ENCODE results near the gene TSPAN12.

The TSPAN12 gene

DNA sequence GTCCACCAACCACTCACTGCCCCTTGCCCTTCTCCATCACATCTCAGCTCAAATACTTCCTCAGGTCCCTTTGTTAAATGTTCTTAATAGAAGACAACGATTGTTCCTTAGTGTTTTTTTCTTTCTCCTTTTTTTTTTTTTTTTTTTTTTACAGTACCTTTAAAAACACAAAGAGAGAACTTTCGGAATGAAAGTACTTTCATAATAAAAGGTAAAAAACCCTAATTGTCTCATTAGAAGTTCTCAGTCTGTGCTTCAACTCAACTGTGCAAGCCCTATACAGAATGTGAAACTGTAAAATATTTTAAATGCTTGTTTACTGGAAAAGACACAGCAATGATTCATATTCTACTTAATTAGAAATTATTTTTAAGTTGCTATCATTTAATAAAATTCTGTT is 29.4 kb downstream of the TSPAN12 start:
- POLR2A ChIA-PET, result interaction anchor here (0.7 kb wide), 1 partner anchor 17 kb away, joined by 4 read pairs; no protein-coding TSS in a partner anchor
- CTCF ChIA-PET, result no interaction called here

DNA sequence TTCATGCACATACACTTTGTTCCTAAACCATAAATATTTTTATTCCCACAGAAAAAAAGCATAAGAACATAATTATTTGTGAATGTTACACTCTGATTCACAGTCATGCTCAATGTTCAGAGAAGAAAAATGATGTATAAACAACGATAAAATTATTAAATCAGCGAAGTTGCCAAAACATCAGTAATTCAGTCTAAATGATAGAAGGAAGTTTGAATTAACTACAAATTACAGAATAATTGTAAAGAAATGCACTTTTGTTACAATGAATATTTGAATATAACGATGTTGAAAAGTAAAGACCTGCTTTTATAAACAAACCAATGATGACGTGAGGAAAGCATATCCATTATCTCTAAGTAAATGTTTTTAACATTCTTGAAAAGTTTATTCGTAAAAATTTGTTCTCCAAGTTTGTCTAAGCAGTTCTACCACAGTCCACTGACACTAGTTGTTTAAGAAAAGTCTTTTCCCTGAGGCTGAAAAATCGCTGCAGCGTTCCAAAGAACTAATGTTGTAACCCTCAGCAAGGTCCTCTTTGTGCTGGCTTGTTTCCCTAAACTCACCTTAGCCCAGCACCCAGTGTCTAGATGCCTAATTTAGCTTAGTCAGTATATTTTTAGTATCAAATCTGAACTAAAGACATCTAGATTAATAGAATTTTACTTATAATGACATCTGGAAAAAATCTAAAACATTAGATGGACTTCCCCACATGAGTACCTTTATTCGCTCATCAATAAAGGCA is 30.4 kb downstream of the TSPAN12 start:
- H3K27ac ChIP-seq (ENCODE audit: extremely low read depth, low read depth, low read length), result no peak overlapping the region
- ChIA-PET CTCF (interaction anchor here (1.9 kb wide), 1 partner anchor 37 kb away, joined by 7 read pairs; no protein-coding TSS in a partner anchor), POLR2A (no interaction called here)
- H3K4me1 ChIP-seq (ENCODE audit: control insufficient read depth, insufficient read depth, low read length), result peaks cover 20% of the 10 kb centered on the region
- peaks cover 4 to 7% of the 10 kb centered on the region in 2 experiments; a peak in 1 of 3 replicates for H3K36me3 ChIP-seq (ENCODE audit: control insufficient read depth in 2 of 2, insufficient read depth in 1 of 2, low read length in 2 of 2)
- H3K4me3 ChIP-seq (ENCODE audit: low read depth, low read length), result no peak overlapping the region
- no peaks in the 10 kb centered on the region for H3K9me3 ChIP-seq (ENCODE audit: control insufficient read depth, insufficient read depth, low read depth, low read length)
- TF ChIP-seq ZNF521 (tag by site-specific recombination; IDR thresholded peaks at IDR 0.05), result no peak
- TF ChIP-seq SP3 (tag by site-specific recombination; IDR thresholded peaks at IDR 0.05), result no peak
- no peak for TF ChIP-seq ZNF654 (tag by site-specific recombination; IDR thresholded peaks at IDR 0.05; ENCODE audit: low read depth)
- TF ChIP-seq, protein P1, sequence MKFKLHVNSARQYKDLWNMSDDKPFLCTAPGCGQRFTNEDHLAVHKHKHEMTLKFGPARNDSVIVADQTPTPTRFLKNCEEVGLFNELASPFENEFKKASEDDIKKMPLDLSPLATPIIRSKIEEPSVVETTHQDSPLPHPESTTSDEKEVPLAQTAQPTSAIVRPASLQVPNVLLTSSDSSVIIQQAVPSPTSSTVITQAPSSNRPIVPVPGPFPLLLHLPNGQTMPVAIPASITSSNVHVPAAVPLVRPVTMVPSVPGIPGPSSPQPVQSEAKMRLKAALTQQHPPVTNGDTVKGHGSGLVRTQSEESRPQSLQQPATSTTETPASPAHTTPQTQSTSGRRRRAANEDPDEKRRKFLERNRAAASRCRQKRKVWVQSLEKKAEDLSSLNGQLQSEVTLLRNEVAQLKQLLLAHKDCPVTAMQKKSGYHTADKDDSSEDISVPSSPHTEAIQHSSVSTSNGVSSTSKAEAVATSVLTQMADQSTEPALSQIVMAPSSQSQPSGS (tag by site-specific recombination; IDR thresholded peaks at IDR 0.05; ENCODE audit: low read depth), result no peak
- TF ChIP-seq, protein P2, sequence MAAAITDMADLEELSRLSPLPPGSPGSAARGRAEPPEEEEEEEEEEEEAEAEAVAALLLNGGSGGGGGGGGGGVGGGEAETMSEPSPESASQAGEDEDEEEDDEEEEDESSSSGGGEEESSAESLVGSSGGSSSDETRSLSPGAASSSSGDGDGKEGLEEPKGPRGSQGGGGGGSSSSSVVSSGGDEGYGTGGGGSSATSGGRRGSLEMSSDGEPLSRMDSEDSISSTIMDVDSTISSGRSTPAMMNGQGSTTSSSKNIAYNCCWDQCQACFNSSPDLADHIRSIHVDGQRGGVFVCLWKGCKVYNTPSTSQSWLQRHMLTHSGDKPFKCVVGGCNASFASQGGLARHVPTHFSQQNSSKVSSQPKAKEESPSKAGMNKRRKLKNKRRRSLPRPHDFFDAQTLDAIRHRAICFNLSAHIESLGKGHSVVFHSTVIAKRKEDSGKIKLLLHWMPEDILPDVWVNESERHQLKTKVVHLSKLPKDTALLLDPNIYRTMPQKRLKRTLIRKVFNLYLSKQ (tag by site-specific recombination; IDR thresholded peaks at IDR 0.05; ENCODE audit: borderline replicate concordance), result no peak
- no peak for TF ChIP-seq IKZF3 (tag by site-specific recombination; IDR thresholded peaks at IDR 0.05)
- TF ChIP-seq ZNF132 (tag by site-specific recombination; IDR thresholded peaks at IDR 0.05; ENCODE audit: borderline replicate concordance), result no peak
- TF ChIP-seq, protein P3, sequence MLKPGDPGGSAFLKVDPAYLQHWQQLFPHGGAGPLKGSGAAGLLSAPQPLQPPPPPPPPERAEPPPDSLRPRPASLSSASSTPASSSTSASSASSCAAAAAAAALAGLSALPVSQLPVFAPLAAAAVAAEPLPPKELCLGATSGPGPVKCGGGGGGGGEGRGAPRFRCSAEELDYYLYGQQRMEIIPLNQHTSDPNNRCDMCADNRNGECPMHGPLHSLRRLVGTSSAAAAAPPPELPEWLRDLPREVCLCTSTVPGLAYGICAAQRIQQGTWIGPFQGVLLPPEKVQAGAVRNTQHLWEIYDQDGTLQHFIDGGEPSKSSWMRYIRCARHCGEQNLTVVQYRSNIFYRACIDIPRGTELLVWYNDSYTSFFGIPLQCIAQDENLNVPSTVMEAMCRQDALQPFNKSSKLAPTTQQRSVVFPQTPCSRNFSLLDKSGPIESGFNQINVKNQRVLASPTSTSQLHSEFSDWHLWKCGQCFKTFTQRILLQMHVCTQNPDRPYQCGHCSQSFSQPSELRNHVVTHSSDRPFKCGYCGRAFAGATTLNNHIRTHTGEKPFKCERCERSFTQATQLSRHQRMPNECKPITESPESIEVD (tag by site-specific recombination; IDR thresholded peaks at IDR 0.05), result peak; percentile 85

More for the DNA sequence above, 29.4 kb downstream of the TSPAN12 start:
- peaks cover 22% of the 10 kb centered on the region for H3K4me1 ChIP-seq (ENCODE audit: control insufficient read depth, insufficient read depth, low read length)
- no peak overlapping the region for H3K27ac ChIP-seq (ENCODE audit: extremely low read depth, low read depth, low read length)
- H3K36me3 ChIP-seq (ENCODE audit: control insufficient read depth in 2 of 2, insufficient read depth in 1 of 2, low read length in 2 of 2), result peaks cover 4 to 7% of the 10 kb centered on the region in 2 experiments; a peak in 1 of 3 replicates
- no peak for TF ChIP-seq ZNF184 (tag by site-specific recombination; IDR thresholded peaks at IDR 0.05)
- TF ChIP-seq, protein P4, sequence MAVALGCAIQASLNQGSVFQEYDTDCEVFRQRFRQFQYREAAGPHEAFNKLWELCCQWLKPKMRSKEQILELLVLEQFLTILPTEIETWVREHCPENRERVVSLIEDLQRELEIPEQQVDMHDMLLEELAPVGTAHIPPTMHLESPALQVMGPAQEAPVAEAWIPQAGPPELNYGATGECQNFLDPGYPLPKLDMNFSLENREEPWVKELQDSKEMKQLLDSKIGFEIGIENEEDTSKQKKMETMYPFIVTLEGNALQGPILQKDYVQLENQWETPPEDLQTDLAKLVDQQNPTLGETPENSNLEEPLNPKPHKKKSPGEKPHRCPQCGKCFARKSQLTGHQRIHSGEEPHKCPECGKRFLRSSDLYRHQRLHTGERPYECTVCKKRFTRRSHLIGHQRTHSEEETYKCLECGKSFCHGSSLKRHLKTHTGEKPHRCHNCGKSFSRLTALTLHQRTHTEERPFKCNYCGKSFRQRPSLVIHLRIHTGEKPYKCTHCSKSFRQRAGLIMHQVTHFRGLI (tag by site-specific recombination; IDR thresholded peaks at IDR 0.05), result no peak
- TF ChIP-seq, protein P5, sequence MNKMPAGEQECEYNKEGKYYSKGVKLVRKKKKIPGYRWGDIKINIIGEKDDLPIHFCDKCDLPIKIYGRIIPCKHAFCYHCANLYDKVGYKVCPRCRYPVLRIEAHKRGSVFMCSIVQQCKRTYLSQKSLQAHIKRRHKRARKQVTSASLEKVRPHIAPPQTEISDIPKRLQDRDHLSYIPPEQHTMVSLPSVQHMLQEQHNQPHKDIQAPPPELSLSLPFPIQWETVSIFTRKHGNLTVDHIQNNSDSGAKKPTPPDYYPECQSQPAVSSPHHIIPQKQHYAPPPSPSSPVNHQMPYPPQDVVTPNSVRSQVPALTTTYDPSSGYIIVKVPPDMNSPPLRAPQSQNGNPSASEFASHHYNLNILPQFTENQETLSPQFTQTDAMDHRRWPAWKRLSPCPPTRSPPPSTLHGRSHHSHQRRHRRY (tag by site-specific recombination; IDR thresholded peaks at IDR 0.05), result no peak
- TF ChIP-seq, protein P6, sequence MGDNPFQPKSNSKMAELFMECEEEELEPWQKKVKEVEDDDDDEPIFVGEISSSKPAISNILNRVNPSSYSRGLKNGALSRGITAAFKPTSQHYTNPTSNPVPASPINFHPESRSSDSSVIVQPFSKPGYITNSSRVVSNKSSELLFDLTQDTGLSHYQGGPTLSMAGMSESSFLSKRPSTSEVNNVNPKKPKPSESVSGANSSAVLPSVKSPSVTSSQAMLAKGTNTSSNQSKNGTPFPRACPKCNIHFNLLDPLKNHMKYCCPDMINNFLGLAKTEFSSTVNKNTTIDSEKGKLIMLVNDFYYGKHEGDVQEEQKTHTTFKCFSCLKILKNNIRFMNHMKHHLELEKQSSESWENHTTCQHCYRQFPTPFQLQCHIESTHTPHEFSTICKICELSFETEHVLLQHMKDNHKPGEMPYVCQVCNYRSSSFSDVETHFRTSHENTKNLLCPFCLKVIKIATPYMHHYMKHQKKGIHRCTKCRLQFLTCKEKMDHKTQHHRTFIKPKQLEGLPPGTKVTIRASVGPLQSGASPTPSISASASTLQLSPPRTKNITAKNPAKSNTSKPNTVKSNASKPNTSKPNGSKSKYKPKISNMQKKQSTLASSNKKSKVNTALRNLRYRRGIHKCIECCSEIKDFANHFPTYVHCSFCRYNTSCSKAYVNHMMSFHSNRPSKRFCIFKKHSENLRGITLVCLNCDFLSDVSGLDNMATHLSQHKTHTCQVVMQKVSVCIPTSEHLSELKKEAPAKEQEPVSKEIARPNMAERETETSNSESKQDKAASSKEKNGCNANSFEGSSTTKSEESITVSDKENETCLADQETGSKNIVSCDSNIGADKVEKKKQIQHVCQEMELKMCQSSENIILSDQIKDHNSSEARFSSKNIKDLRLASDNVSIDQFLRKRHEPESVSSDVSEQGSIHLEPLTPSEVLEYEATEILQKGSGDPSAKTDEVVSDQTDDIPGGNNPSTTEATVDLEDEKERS (tag by site-specific recombination; IDR thresholded peaks at IDR 0.05), result no peak
- TF ChIP-seq ZNF626 (tag by site-specific recombination; IDR thresholded peaks at IDR 0.05), result no peak
- no peak for TF ChIP-seq ZBTB48 (tag by site-specific recombination; IDR thresholded peaks at IDR 0.05)
- no peak for TF ChIP-seq TCF7L2 (IDR thresholded peaks at IDR 0.05; ENCODE audit: borderline replicate concordance, low read depth, low read length)
- no peak for TF ChIP-seq GLI4 (tag by site-specific recombination; IDR thresholded peaks at IDR 0.05)
- no peak for TF ChIP-seq ZBTB20 (tag by site-specific recombination; IDR thresholded peaks at IDR 0.05)
- no peak for TF ChIP-seq ZNF146 (tag by site-specific recombination; IDR thresholded peaks at IDR 0.05)
- TF ChIP-seq ZNF654 (tag by site-specific recombination; IDR thresholded peaks at IDR 0.05; ENCODE audit: low read depth), result no peak
- TF ChIP-seq ZNF621 (tag by site-specific recombination; IDR thresholded peaks at IDR 0.05), result no peak
- no peak for TF ChIP-seq KLF8 (tag by site-specific recombination; IDR thresholded peaks at IDR 0.05)
- TF ChIP-seq GFI1B (tag by site-specific recombination; IDR thresholded peaks at IDR 0.05), result no peak
- no peak for TF ChIP-seq ZNF114 (tag by site-specific recombination; IDR thresholded peaks at IDR 0.05)
- TF ChIP-seq, protein P7, sequence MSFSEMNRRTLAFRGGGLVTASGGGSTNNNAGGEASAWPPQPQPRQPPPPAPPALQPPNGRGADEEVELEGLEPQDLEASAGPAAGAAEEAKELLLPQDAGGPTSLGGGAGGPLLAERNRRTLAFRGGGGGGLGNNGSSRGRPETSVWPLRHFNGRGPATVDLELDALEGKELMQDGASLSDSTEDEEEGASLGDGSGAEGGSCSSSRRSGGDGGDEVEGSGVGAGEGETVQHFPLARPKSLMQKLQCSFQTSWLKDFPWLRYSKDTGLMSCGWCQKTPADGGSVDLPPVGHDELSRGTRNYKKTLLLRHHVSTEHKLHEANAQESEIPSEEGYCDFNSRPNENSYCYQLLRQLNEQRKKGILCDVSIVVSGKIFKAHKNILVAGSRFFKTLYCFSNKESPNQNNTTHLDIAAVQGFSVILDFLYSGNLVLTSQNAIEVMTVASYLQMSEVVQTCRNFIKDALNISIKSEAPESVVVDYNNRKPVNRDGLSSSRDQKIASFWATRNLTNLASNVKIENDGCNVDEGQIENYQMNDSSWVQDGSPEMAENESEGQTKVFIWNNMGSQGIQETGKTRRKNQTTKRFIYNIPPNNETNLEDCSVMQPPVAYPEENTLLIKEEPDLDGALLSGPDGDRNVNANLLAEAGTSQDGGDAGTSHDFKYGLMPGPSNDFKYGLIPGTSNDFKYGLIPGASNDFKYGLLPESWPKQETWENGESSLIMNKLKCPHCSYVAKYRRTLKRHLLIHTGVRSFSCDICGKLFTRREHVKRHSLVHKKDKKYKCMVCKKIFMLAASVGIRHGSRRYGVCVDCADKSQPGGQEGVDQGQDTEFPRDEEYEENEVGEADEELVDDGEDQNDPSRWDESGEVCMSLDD (tag by site-specific recombination; IDR thresholded peaks at IDR 0.05), result no peak
- no peak overlapping the region for H3K4me3 ChIP-seq (ENCODE audit: low read depth, low read length)
- no peaks in the 10 kb centered on the region for H3K9me3 ChIP-seq (ENCODE audit: control insufficient read depth, insufficient read depth, low read depth, low read length)

Data from HEK293 (cell line).